DND-41 (cell line): ENCODE results near the gene MGAT4B.
A peak's percentile ranks its signal among the peaks of the same experiment; 100 is the strongest.

Experiments
- ATAC-seq: fragments of 200-7000 bp; cut with Tn5 transposase; 3 replicates; pipeline ENCODE4 v1.9.1; 2021; ENCODE audit warnings: low read depth; ENCODE audit not compliant: insufficient read depth
- DNase-seq: peaks from one replicate; pipeline ENCODE4 v3.0.0-alpha.2; 2020
- H2AFZ ChIP-seq: 2 replicates; pipeline ENCODE4 v1.6.0; 2012; ENCODE audit warnings: low read depth, low read length
- H3K27ac ChIP-seq: 2 replicates; pipeline ENCODE4 v1.5.1; 2012; ENCODE audit warnings: low read length, inconsistent platforms
- H3K27me3 ChIP-seq: fragments of 200-600 bp; sonication (generic); 2 replicates; pipeline ENCODE4 v1.6.0; 2012; ENCODE audit warnings: low read length, mild to moderate bottlenecking, inconsistent platforms; ENCODE audit not compliant: insufficient read depth, poor library complexity
- H3K36me3 ChIP-seq: 2 replicates; pipeline ENCODE4 v1.5.1; 2012; ENCODE audit warnings: low read length, inconsistent platforms; ENCODE audit not compliant: insufficient read depth
- H3K4me1 ChIP-seq: 2 replicates; pipeline ENCODE4 v1.5.1; 2012; ENCODE audit warnings: mild to moderate bottlenecking, low read length; ENCODE audit not compliant: insufficient read depth
- H3K4me2 ChIP-seq: 2 replicates; pipeline ENCODE4 v1.6.0; 2012; ENCODE audit warnings: mild to moderate bottlenecking, moderate library complexity, low read length, inconsistent platforms; ENCODE audit not compliant: insufficient read depth
- H3K4me3 ChIP-seq, 2 experiments: fragments of 200-600 bp in 1 of 2; shearing (Covaris generic) in 1 of 2; 2 replicates each; pipeline ENCODE4 v1.5.1; 2012 to 2016; ENCODE audit warnings: inconsistent platforms in 2 of 2, low read length in 2 of 2, mild to moderate bottlenecking in 2 of 2, low read depth in 1 of 2, moderate library complexity in 1 of 2
- H3K79me2 ChIP-seq: 2 replicates; pipeline ENCODE4 v1.6.0; 2012; ENCODE audit warnings: low read length, inconsistent platforms; ENCODE audit not compliant: insufficient read depth
- H3K9ac ChIP-seq: 2 replicates; pipeline ENCODE4 v1.6.0; 2012; ENCODE audit warnings: low read depth, mild to moderate bottlenecking, inconsistent platforms, low read length, moderate library complexity
- H3K9me3 ChIP-seq: 2 replicates; pipeline ENCODE4 v1.5.1; 2012; ENCODE audit warnings: low read length, moderate library complexity, mild to moderate bottlenecking, inconsistent platforms; ENCODE audit not compliant: insufficient read depth, severe bottlenecking
- H4K20me1 ChIP-seq: 2 replicates; pipeline ENCODE4 v1.6.0; 2012; ENCODE audit warnings: low read length; ENCODE audit not compliant: insufficient read depth
- CTCF ChIP-seq: IDR thresholded peaks from 2 replicates; pipeline ENCODE4 v1.5.1; 2012; ENCODE audit warnings: borderline replicate concordance, low read length, moderate library complexity, mild to moderate bottlenecking; ENCODE audit not compliant: poor library complexity, severe bottlenecking; ENCODE audit errors: extremely low read depth
- EZH2 ChIP-seq: IDR thresholded peaks from 3 replicates; pipeline ENCODE4 v1.6.1; 2012; ENCODE audit warnings: borderline replicate concordance, low read depth, mild to moderate bottlenecking, moderate library complexity, low read length, inconsistent platforms; ENCODE audit not compliant: severe bottlenecking

Gene MGAT4B

GRCh38 chr5:179753971-179754370 is 52.7 kb downstream of the MGAT4B start:
- no peaks in the 10 kb centered on the region for H3K4me1 ChIP-seq
- no peak for ATAC-seq
- peaks cover 58% of the 10 kb centered on the region for H4K20me1 ChIP-seq
- H3K36me3 ChIP-seq: peaks cover 19% of the 10 kb centered on the region
- H3K4me2 ChIP-seq: no peak overlapping the region
- no peak overlapping the region for H3K27ac ChIP-seq
- no peak for TF ChIP-seq EZH2
- no peak for TF ChIP-seq CTCF
- no peaks in the 10 kb centered on the region for H3K27me3 ChIP-seq
- no peaks in the 10 kb centered on the region for H3K9me3 ChIP-seq
- no peak overlapping the region for H3K9ac ChIP-seq
- no peak overlapping the region for H3K4me3 ChIP-seq
- DNase-seq: no peak
- no peak overlapping the region for H2AFZ ChIP-seq
- H3K79me2 ChIP-seq: peaks cover 98% of the 10 kb centered on the region

DNA sequence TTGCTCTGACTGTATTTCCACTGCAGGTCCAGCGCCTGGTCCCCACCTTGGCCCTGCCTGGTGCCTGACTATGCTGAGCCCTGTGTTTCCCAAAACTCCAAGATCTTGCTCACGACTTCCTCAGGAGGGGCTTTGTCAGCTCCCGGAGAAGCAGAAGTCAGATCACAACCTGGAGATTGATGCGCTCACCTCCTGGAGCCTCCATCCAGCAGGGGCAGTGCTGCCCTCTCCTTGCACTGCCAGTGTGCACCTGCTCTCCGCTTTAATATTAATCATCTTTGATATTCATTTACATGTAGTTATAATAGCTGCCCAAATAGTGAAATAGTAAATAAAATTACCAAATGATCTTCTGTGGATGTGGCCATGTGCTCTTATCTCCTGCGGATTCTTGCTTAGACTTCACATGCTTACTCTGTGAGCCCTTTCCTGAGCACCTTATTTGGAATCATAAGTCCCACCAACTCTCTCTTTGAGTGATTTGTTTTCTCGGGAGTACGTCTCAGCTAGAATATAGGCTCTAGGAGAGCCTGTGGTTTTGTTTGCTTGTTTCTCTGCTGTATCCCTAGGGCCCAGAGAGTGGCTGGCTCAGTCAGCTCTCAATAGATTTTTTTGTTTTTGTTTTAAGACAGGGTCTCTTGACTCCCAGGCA is 56.7 kb downstream of the MGAT4B start:
- H3K36me3 ChIP-seq: peaks cover 19% of the 10 kb centered on the region
- no peak overlapping the region for H3K9ac ChIP-seq
- peaks cover 97% of the 10 kb centered on the region for H3K79me2 ChIP-seq
- H3K4me1 ChIP-seq: no peaks in the 10 kb centered on the region
- H2AFZ ChIP-seq: no peak overlapping the region
- no peaks in the 10 kb centered on the region for H3K27me3 ChIP-seq
- H3K4me3 ChIP-seq: no peak overlapping the region
- H4K20me1 ChIP-seq: peaks cover 57% of the 10 kb centered on the region
- DNase-seq (no peak), ATAC-seq (0 out of 3 replicates have a peak, but pooled peaks have one; percentile 29)
- no peaks in the 10 kb centered on the region for H3K9me3 ChIP-seq
- no peak overlapping the region for H3K27ac ChIP-seq
- H3K4me2 ChIP-seq: no peak overlapping the region
- TF ChIP-seq CTCF (peak; percentile 34), EZH2 (no peak)

DNA sequence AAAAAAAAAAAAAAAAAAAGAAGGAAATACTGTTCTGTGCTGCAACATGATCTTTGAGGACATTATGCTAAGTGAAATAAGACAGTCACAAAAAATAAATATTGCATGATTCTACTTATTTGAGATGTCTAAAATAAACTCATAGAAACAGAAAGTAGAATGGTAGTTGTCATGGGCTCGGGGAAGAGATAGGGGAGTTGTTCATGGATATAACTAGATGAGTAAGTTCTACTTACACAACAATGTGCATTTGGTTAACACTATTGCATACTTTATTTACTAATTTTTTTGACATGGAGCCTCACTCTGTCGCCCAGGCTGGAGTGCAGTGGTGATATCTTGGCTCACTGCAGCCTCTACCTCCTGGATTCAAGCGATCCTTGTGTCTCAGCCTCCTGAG is 58.9 kb downstream of the MGAT4B start:
- Histone ChIP-seq H3K27me3 (no peaks in the 10 kb centered on the region), H4K20me1 (peaks cover 40% of the 10 kb centered on the region), H2AFZ (no peak overlapping the region), H3K4me2 (no peak overlapping the region), H3K9ac (no peak overlapping the region), H3K4me3 (no peak overlapping the region), H3K79me2 (peaks cover 96% of the 10 kb centered on the region), H3K4me1 (no peaks in the 10 kb centered on the region), H3K36me3 (peaks cover 19% of the 10 kb centered on the region), H3K27ac (no peak overlapping the region), H3K9me3 (no peaks in the 10 kb centered on the region)
- TF ChIP-seq EZH2 (no peak), CTCF (no peak)
- ATAC-seq (no peak), DNase-seq (no peak)
